CD4-positive, CD25-positive, alpha-beta regulatory T cell (primary cell): ENCODE data around the gene FBXO27. TPM values are rescaled to one million over a fixed set of nuclear protein-coding genes. Genes with fewer than 3 reads are reported as not detected.
A peak's percentile ranks its signal among the peaks of the same experiment; 100 is the strongest.

Experiments
- ATAC-seq, 2 donors: fragments of 150-1000 bp; cut with Tn5 transposase; one replicate each; pipeline ENCODE4 v1.10.0; 2021; ENCODE audit warnings: low read depth in 2 of 2, moderate number of reproducible peaks in 2 of 2, moderate library complexity in 1 of 2
- DNase-seq, 3 donors: peaks; one replicate each; pipeline versions ENCODE4 v3.0.0 to v3.0.0-alpha.2; 2012 to 2022; ENCODE audit warnings: mixed read lengths in 1 of 3
- H3K27ac ChIP-seq: one replicate; pipeline ENCODE4 v1.7.0; 2013; ENCODE audit warnings: mild to moderate bottlenecking, low read length; ENCODE audit not compliant: insufficient read depth, poor library complexity, severe bottlenecking
- H3K27me3 ChIP-seq: one replicate; pipeline ENCODE4 v1.7.0; 2013; ENCODE audit warnings: low read length; ENCODE audit not compliant: control insufficient read depth, insufficient read depth
- H3K36me3 ChIP-seq: one replicate; pipeline ENCODE4 v1.7.0; 2013; ENCODE audit warnings: mild to moderate bottlenecking, low read length, moderate library complexity; ENCODE audit not compliant: control insufficient read depth, insufficient read depth
- H3K4me1 ChIP-seq: 2 replicates; pipeline ENCODE4 v1.7.0; 2013; ENCODE audit warnings: mild to moderate bottlenecking, low read length; ENCODE audit not compliant: insufficient read depth, control insufficient read depth, poor library complexity, severe bottlenecking
- H3K4me3 ChIP-seq: one replicate; pipeline ENCODE4 v1.7.0; 2013; ENCODE audit warnings: low read depth, mild to moderate bottlenecking, low read length, moderate library complexity
- H3K9me3 ChIP-seq, 2 experiments: 1 replicate in 1 of 2; 2 replicates in 1 of 2; pipeline ENCODE4 v1.7.0; 2013; ENCODE audit warnings: low read length in 2 of 2, mild to moderate bottlenecking in 1 of 2, moderate library complexity in 1 of 2; ENCODE audit not compliant: control insufficient read depth in 2 of 2
- H3K27ac Mint-ChIP-seq, 3 donors: one replicate each; pipeline ENCODE4 v1.8.0; 2020 to 2022; ENCODE audit warnings: mild to moderate bottlenecking in 3 of 3, mixed read lengths in 3 of 3, moderate library complexity in 2 of 3
- H3K27me3 Mint-ChIP-seq: one replicate; pipeline ENCODE4 v1.8.0; 2022; ENCODE audit warnings: mild to moderate bottlenecking, mixed read lengths
- H3K36me3 Mint-ChIP-seq: one replicate; pipeline ENCODE4 v1.8.0; 2020; ENCODE audit warnings: mixed read lengths
- H3K4me1 Mint-ChIP-seq, 4 donors: one replicate each; pipeline ENCODE4 v1.8.0; 2020 to 2022; ENCODE audit warnings: mixed read lengths in 4 of 4, mild to moderate bottlenecking in 1 of 4
- H3K4me3 Mint-ChIP-seq, 4 donors: one replicate each; pipeline ENCODE4 v1.8.0; 2020 to 2022; ENCODE audit warnings: mild to moderate bottlenecking in 4 of 4, mixed read lengths in 4 of 4, moderate library complexity in 3 of 4
- H3K9me3 Mint-ChIP-seq, 7 donors: one replicate each; pipeline ENCODE4 v1.8.0; 2020 to 2022; ENCODE audit warnings: mixed read lengths in 7 of 7, mild to moderate bottlenecking in 3 of 7, moderate library complexity in 2 of 7
- polyA plus RNA-seq, 4 donors: library from polyadenylated mRNA; unstranded; fragments of 300-500 nt; fragmentation: Illumina TruSeq; gene quantifications; one replicate each; pipeline ENCODE4 v1.2.3, GENCODE V29; 2021
- total RNA-seq: library from RNA; stranded (reverse); gene quantifications from one replicate; pipeline ENCODE4 v1.2.3, GENCODE V29; 2022

FBXO27 gene, protein sequence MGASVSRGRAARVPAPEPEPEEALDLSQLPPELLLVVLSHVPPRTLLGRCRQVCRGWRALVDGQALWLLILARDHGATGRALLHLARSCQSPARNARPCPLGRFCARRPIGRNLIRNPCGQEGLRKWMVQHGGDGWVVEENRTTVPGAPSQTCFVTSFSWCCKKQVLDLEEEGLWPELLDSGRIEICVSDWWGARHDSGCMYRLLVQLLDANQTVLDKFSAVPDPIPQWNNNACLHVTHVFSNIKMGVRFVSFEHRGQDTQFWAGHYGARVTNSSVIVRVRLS
- total RNA-seq (0.35 TPM), polyA plus RNA-seq (under 1 TPM in 3 of 4 donors, not detected in 1; 0.16 to 0.34 (median 0.22) TPM)

DNA sequence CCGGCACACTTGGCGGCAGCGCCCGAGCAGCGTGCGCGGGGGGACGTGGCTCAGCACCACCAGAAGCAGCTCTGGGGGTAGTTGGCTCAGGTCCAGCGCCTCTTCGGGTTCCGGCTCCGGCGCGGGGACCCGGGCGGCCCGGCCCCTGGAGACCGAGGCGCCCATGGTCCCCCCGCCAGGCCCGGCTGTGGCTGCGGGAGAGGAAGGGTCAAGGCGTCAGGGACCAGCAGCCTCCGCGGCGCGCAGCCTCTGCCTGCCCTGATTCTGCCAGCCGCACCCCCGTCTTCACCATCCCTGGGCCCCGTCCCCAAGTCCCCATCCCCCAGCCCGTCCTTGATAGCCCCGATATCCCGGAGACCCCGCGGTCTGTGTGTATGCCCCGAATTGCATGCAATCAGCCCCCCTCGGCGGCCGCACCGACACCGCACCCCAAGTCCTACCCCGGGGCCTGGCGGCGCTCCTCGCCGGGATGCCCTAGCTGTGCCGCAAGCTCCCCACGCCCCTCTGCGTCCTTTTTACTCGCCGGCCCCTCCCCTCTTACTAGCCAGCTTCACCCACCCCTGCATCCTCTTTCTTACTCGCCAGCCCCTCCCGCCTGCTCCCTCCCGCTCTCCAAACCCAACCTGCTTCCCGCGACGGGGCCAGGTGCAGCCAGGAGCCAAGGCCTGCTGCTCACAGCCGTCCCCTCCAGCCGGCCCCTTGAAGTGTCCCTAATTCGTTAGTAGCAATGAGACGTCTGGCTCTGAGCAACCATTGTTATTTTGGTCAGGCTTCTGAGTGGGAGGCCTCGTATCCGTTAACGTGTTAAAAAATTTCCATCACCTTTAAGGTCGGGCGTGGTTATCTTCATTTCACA, at the start of gene FBXO27:
Gene FBXO27, minus strand, starts transcription at position 487 of the 856 bp plus-strand sequence. Its CDS starts 322 bp downstream, at position 165.
- peaks cover 0 to 3% (median 0%) of the 10 kb centered on the region in 7 donors for H3K9me3 Mint-ChIP-seq
- Histone ChIP-seq H3K36me3 (no peaks in the 10 kb centered on the region), H3K27me3 (peaks cover 3% of the 10 kb centered on the region), H3K9me3 (no peaks in the 10 kb centered on the region), H3K4me1 (peaks cover 20% of the 10 kb centered on the region), H3K4me3 (no peak within 1 kb of the TSS), H3K27ac (no peak within 1 kb of the TSS)
- H3K36me3 Mint-ChIP-seq = no peaks in the 10 kb centered on the region
- peaks cover 0 to 15% (median 2%) of the 10 kb centered on the region in 4 donors for H3K4me1 Mint-ChIP-seq
- peak in 1 of 3 donors; percentile 19 for DNase-seq
- peak in 1 of 2 donors; percentile 11 for ATAC-seq
- peaks cover 51% of the 10 kb centered on the region for H3K27me3 Mint-ChIP-seq
- H3K27ac Mint-ChIP-seq = peak within 1 kb of the TSS in 1 of 3 donors; percentile 11
- H3K4me3 Mint-ChIP-seq = peak within 1 kb of the TSS; percentile 61 to 92 (median 72)

DNA sequence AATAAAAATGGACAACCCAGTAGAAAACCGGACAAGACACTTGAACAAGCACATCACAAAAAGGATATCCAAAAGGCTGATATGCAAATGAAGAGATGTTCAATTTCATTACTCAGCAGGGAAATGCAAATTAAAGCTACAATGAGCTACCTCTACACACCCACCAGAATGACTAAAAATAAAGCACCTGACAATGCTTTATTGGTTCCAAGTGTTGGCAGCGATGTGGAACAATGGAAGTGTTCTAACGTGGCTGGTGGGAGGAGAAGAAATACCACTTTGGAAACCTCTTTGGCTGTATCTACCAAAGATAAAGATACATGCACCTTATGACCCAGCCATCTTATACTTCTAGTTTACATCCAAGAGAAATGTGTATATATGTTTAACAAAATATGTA, 48.1 kb upstream of the FBXO27 start:
- Histone ChIP-seq H3K4me3 (no peak overlapping the region), H3K27ac (no peak overlapping the region), H3K27me3 (peaks cover 27% of the 10 kb centered on the region), H3K36me3 (no peaks in the 10 kb centered on the region), H3K9me3 (no peaks in the 10 kb centered on the region), H3K4me1 (peaks cover 14% of the 10 kb centered on the region)
- peaks cover 56% of the 10 kb centered on the region for H3K27me3 Mint-ChIP-seq
- H3K27ac Mint-ChIP-seq = no peak overlapping the region
- peaks cover 0 to 30% (median 5%) of the 10 kb centered on the region in 4 donors for H3K4me1 Mint-ChIP-seq
- H3K9me3 Mint-ChIP-seq = peaks cover 0 to 1% (median 0%) of the 10 kb centered on the region in 7 donors
- ATAC-seq = no peak
- no peak for DNase-seq
- no peak overlapping the region for H3K4me3 Mint-ChIP-seq
- no peaks in the 10 kb centered on the region for H3K36me3 Mint-ChIP-seq

DNA sequence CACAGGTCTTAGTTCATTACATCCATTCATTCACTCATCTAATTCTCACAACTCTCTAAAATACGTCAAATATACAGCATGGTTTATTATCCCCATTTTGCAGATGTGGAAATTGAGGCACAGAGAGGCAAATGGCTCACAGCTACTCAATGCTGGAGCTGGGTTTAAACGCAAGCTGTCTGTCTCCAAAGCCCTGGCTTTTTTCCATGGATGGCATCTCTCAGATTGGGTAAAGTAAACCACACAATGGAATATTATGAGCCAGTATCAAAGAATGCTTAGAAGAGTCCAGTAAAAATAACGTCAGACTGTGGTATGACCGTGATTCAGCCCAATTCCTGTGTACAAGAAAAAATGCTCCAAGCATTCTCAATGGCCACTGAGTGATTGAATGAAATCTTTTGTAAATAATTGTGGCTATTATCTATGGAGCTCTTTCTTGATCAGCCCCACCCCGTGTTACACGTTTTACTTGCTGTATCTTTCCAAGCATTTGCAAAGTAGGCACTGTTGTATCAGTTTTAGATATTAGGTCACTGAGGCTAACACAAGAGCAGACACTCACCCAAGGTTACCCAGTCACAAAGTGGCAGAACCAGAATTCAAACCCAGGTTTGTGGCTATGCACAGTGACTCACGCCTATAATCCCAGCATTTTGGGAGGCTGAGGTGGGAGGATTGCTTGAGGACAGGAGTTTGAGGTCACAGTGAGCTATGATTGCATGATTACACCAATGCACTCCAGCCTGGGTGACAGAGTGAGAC, 46.3 kb upstream of the FBXO27 start:
- no peak overlapping the region for H3K4me3 Mint-ChIP-seq
- peaks cover 0 to 1% (median 0%) of the 10 kb centered on the region in 7 donors for H3K9me3 Mint-ChIP-seq
- peaks cover 44% of the 10 kb centered on the region for H3K27me3 Mint-ChIP-seq
- no peak overlapping the region for H3K27ac Mint-ChIP-seq
- H3K4me3 ChIP-seq = no peak overlapping the region
- H3K4me1 ChIP-seq = peaks cover 16% of the 10 kb centered on the region
- no peak overlapping the region for H3K27ac ChIP-seq
- no peaks in the 10 kb centered on the region for H3K36me3 ChIP-seq
- ATAC-seq (no peak), DNase-seq (no peak)
- H3K27me3 ChIP-seq = peaks cover 18% of the 10 kb centered on the region
- H3K36me3 Mint-ChIP-seq = no peaks in the 10 kb centered on the region
- no peaks in the 10 kb centered on the region for H3K9me3 ChIP-seq
- peaks cover 3 to 29% (median 11%) of the 10 kb centered on the region in 4 donors for H3K4me1 Mint-ChIP-seq

DNA sequence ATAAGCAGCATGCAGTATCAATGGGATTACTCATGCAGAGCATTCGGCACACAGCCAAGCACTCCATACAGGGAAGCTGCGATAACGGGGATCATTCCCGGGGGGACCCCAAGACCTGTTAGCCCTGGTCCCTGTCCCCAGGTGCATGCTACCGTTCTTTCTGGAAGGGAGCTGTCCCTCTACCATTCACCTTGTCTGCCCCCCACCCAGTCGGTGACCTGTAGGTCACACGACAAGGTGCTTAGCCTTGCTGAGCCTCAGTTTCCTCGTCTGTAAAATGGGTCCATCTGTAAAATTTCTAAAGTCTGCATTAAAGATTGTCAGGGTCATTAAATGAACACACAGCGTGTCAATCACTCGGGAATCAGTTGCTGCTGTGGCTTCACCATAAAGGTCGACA, 45.0 kb upstream of the FBXO27 start:
- Mint-ChIP-seq H3K4me3 (no peak overlapping the region), H3K27ac (peak overlapping the region in 1 of 3 donors; percentile 20), H3K36me3 (no peaks in the 10 kb centered on the region), H3K9me3 (peaks cover 0 to 1% (median 0%) of the 10 kb centered on the region in 7 donors), H3K27me3 (peaks cover 34% of the 10 kb centered on the region), H3K4me1 (peaks cover 5 to 31% (median 11%) of the 10 kb centered on the region in 4 donors)
- no peaks in the 10 kb centered on the region for H3K36me3 ChIP-seq
- ATAC-seq (no peak), DNase-seq (no peak)
- no peak overlapping the region for H3K4me3 ChIP-seq
- H3K27ac ChIP-seq = no peak overlapping the region
- peaks cover 16% of the 10 kb centered on the region for H3K4me1 ChIP-seq
- peaks cover 7% of the 10 kb centered on the region for H3K27me3 ChIP-seq
- no peaks in the 10 kb centered on the region for H3K9me3 ChIP-seq

DNA sequence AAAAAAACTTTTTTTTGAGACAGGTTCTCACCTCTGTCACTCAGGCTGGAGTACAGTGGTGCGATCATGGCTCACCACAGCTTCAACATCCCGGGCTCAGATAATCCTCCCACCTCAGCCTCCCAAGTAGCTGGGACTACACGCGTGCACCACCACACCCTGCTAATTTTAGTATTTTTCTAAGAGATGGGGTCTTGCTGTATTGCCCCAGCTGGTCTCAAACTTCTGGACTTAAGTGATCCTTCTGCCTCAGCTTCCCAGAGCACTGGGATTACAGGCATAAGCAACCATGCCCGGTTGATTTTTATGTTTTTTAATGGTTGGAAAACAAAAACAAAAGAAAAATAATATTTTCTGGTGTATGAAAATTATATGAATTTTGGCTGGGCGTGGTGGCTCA, 42.6 kb upstream of the FBXO27 start:
- no peak overlapping the region for H3K27ac ChIP-seq
- no peaks in the 10 kb centered on the region for H3K36me3 ChIP-seq
- DNase-seq (no peak), ATAC-seq (no peak)
- Mint-ChIP-seq H3K36me3 (no peaks in the 10 kb centered on the region), H3K4me3 (no peak overlapping the region), H3K4me1 (peaks cover 5 to 29% (median 13%) of the 10 kb centered on the region in 4 donors), H3K9me3 (peaks cover 0 to 1% (median 0%) of the 10 kb centered on the region in 7 donors), H3K27me3 (peaks cover 17% of the 10 kb centered on the region), H3K27ac (peak overlapping the region in 1 of 3 donors; percentile 97)
- peaks cover 2% of the 10 kb centered on the region for H3K27me3 ChIP-seq
- H3K9me3 ChIP-seq = no peaks in the 10 kb centered on the region
- H3K4me1 ChIP-seq = peaks cover 16% of the 10 kb centered on the region
- H3K4me3 ChIP-seq = no peak overlapping the region

DNA sequence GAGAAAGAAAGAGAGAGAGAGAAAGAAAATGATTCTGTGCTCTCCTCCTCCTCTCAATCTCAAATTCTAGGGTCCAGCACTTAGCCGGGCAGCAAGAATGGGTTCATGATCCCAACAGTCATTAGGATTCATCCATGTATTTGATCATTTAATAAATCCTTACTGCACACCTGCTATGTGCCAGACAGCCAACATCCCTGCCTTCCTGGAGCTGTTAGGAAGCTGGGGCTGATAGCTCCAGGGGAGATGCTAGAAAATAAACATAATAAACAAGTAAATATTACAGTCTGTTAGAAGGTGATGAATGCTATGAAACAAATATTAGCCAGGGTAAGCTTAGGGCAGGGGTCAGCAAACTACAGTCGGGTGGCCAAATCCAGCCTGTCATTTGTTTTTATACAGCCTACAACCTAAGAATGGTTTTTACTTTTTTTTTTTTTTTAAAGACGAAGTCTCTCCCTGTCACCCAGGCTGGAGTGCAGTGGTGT, 41.9 kb upstream of the FBXO27 start:
- peaks cover 2% of the 10 kb centered on the region for H3K27me3 ChIP-seq
- peak overlapping the region in 2 of 4 donors; percentile 44 to 75 for H3K4me3 Mint-ChIP-seq
- peak overlapping the region; percentile 82 for H3K27ac ChIP-seq
- peaks cover 5 to 29% (median 13%) of the 10 kb centered on the region in 4 donors for H3K4me1 Mint-ChIP-seq
- H3K27me3 Mint-ChIP-seq = peaks cover 12% of the 10 kb centered on the region
- H3K9me3 ChIP-seq = no peaks in the 10 kb centered on the region
- H3K27ac Mint-ChIP-seq = peak overlapping the region; percentile 97 to 99 (median 98)
- H3K36me3 Mint-ChIP-seq = no peaks in the 10 kb centered on the region
- H3K4me3 ChIP-seq = peak overlapping the region; percentile 26
- DNase-seq (no peak), ATAC-seq (no peak)
- no peaks in the 10 kb centered on the region for H3K36me3 ChIP-seq
- H3K9me3 Mint-ChIP-seq = peaks cover 0 to 1% (median 0%) of the 10 kb centered on the region in 7 donors
- H3K4me1 ChIP-seq = peaks cover 16% of the 10 kb centered on the region

DNA sequence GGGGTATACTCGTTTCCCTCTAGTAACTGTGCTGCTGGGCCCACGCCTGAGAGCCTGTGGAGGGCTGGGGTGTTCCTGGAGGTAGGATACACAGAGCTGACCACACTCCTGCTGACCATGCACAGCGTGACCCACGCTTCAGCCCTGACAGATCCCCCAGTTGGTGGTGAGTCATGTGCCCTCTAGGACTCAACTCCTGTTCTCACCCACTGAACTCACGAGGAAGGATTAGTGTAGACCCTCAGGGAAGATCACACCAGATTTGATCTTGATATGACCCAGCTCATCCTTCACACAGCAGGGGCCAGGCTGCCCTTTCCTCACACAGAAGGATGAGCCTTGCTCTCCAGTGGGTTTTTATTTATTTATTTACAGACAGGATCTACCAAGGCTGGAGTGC, 38.5 kb upstream of the FBXO27 start:
- H3K4me3 Mint-ChIP-seq = no peak overlapping the region
- H3K27me3 ChIP-seq = no peaks in the 10 kb centered on the region
- peaks cover 0 to 1% (median 0%) of the 10 kb centered on the region in 7 donors for H3K9me3 Mint-ChIP-seq
- H3K4me1 ChIP-seq = peaks cover 16% of the 10 kb centered on the region
- DNase-seq = no peak
- H3K36me3 Mint-ChIP-seq = no peaks in the 10 kb centered on the region
- peaks cover 6% of the 10 kb centered on the region for H3K27me3 Mint-ChIP-seq
- H3K36me3 ChIP-seq = no peaks in the 10 kb centered on the region
- H3K4me1 Mint-ChIP-seq = peaks cover 5 to 26% (median 15%) of the 10 kb centered on the region in 4 donors
- peak overlapping the region in 2 of 3 donors; percentile 72 to 91 for H3K27ac Mint-ChIP-seq
- no peak for ATAC-seq
- no peak overlapping the region for H3K4me3 ChIP-seq
- no peak overlapping the region for H3K27ac ChIP-seq
- no peaks in the 10 kb centered on the region for H3K9me3 ChIP-seq
